HUDEP-2 (cell line): ENCODE measurements around the gene SLC12A8.

ENCODE experiments used
- DNase-seq, 76 experiments: peaks; one replicate each; lab custom pipeline; 2025; ENCODE audit not compliant: unreplicated experiment in 76 of 76; lab: John Stamatoyannopoulos, UW

Gene SLC12A8

DNA sequence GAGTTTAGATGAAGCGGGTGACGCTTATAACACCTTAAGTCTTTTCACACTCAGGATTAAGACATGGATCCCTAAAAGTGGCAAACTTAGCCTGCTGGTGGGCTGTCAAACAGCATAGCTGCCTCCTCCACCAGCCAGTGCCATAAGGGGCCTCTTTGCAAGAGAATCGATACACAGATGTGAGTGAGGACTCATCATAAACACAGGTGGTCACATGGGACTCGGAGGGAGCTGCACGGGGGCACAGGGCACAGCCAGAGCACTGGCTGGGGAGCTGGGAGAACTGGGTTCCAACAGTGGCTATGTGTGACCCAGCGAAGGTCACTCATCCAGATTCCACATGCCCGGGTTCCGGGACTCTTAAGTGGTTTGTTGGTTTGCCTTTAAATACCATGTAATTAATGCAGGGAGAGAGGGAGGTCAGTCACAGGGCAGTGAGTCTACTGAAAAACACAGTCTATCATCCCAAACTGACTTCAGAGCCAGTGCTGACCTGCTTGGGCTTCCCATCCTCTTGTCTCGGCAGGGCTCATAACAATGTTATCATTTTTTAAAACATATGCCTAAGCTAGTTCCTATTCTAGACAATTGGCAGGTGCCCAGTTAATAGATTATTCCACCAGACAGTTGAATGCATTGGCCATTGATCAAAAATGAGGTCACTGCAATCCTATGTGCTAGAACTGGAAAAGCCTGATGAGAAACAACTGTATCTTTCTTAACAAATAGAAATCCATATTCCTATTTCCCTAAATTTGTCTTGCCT is 51.8 kb downstream of the SLC12A8 start:
- DNase-seq = no peak

GRCh38 chr3:125157183-125157582 is 55.4 kb downstream of the SLC12A8 start:
- DNase-seq = no peak

GRCh38 chr3:125156456-125156855 is 56.1 kb downstream of the SLC12A8 start:
- DNase-seq = no peak

GRCh38 chr3:125154800-125155269 is 57.7 kb downstream of the SLC12A8 start:
- DNase-seq = no peak

DNA sequence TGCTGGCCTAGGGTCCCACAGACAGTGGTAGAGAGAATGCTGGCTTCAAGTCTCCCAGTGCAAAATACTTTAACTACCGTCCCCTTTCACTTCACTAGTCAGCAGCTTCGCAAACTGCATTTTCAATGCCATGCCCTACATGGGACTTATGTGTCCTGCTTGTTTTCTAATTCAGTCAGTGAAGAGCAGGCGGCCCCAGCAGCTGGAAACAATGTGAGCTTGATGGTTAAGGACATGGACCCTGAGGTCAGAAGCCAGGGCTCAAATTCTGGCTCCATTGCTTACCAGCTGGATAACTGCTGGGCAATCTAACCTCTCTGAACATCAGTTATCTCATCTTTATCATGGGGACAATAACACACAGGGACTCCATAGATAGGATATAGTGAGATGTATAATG is 58.4 kb downstream of the SLC12A8 start:
- DNase-seq = no peak

DNA sequence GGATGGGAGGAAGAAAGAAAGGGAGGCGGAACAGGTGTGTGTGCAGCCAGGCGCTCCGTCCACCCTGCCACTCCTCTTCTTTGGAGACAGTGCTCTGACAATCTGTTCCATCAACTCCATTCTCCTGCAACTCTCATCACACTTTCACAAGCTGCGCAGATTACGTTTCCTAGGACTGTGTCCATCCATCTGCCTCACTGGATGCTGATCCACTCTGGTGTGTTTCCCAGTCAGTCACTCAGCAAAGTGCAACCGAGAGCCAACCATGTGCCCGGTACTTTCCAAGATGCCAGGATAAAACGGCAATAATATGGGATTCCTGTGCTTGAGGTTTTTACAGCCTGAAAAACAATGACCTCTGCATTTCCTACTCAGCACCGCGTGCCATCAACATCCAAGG is 59.6 kb downstream of the SLC12A8 start:
- DNase-seq = no peak

GRCh38 chr3:125151916-125152315 is 60.6 kb downstream of the SLC12A8 start:
- no peak for DNase-seq

DNA sequence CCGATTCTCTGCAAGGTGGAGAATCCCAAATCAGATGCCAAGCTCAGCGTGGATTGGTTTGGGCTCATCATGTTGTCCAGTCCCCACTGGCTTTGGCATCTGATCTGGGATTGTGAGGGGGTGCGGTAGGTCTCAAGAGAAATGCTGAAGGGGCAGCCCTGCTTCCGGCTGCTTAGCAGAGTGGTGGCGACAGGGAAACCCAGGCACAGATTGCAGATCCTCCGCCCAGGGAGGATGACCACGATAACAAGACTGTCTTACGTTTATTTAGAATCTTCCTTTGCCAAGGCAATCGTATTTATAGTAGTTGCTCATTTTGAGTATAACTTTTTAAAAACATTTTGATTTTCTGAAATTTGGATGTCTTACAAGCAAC is 61.1 kb downstream of the SLC12A8 start:
- DNase-seq = no peak

GRCh38 chr3:125150525-125151441 is 61.8 kb downstream of the SLC12A8 start:
- peak in 59 of 76 experiments; percentile 1 to 75 (median 43) for DNase-seq

GRCh38 chr3:125149462-125149861 is 63.1 kb downstream of the SLC12A8 start:
- no peak for DNase-seq

DNA sequence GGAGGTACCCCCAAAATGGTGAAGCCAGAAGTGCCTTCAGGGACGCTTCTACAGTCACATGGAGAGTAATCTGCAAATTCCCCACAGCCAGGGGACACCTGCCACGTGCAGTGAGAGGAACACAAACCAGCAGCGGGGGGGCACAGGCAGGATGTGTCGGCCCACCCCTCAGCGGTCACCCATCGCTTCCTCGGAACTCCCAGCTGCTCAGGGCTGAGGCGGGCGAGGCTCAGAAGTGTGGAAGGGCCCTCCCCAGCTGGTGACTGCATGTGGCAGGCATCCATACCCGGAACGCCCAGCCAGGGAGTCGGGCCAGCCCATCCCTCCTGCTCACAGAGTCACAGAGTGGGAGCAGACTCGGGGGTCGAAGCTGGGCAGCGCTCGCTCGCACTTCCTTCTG is 63.7 kb downstream of the SLC12A8 start:
- DNase-seq = peak in 2 of 76 experiments; percentile 8 to 9

DNA sequence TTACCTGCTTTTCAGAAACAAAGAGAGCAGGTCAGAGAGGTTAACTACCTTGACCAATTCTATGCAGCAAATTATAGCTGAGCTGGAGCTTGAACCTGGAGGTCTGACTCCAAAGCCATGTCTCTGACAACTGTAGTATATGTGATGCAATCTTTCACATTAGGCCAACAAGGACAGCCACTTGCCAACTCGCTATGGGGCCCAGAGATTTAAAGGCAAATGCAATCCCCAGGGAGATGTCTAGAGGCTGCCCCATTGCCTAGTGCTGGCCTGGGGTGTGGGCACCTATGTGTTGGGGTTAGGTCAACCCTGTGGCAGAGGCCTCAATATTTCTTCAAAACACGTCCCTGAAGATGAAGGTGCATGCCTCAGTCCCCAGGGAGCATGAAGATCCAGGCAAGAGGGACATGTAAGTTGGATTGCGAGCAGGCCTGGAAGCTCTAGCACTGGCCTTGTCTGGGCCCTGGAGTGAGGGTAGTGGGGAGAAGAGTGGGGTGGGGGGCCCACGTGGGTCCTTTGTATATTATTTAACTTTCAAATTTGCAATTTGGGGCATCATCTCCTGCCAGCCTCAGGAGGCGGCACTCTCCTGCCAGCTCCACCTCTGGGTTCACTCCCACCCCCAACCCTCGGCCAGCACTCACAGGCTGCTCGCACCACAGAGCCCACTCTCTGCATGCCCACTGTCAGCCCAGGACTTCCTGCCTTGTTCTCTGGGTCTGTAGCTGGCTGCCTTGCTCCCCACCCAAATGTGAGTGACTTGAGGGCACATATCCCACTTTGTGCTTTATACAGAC is 64.3 kb downstream of the SLC12A8 start:
- DNase-seq = no peak

DNA sequence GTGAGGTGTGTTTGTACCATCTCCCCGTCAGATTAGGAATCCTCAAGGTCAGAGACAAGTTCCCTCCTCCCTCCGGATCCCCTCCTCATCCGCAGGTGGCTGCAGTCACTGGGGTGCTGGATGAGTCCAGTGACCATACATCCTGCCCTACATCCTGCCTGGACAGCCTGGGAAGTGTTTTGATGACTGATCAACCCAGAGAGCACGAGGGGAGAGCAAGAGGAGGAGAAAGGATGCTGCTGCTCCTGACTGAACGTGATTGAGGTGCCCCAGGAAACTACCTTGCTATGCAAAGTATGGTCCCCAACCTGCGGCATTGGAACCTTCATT is 65.1 kb downstream of the SLC12A8 start:
- no peak for DNase-seq

- no peak for DNase-seq
Observed at GRCh38 chr3:125146626-125147490, 65.7 kb downstream of the SLC12A8 start.

- DNase-seq = no peak
Observed at GRCh38 chr3:125145751-125146475, 66.6 kb downstream of the SLC12A8 start.

- DNase-seq = no peak
Observed at GRCh38 chr3:125144653-125145314, 67.8 kb downstream of the SLC12A8 start.

DNA sequence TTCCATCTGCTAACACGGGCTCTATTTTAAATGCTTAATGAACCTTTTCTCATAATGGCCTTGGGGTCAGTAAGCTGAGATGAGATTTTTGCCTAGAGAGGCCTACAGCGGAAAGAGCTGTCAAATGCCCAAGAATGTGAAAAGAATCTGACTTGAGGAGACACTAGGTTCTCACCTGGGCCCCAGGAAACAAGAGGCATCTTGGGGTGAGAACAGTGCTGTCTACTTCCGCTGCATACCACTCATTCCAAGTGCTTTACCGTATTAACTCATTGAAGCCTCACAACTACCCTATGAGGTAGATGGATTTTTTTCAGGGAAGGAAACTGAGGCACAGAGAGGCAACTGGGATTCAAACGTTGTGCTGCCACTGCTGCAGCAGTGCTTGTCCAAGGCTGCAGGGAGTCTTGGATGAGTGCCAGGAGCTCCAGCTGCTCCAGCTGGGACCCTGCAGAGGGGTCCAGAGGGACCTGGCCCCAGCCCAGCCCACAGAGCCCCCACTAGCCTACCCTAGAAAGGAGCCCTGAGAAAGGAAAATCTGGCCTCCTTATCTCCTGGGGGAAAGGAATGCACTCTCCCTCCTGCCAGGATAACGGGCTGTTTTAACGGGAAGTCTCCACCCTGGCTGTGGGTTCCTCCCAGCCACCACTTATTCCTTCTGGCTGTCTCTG is 68.4 kb downstream of the SLC12A8 start:
- DNase-seq = no peak

DNA sequence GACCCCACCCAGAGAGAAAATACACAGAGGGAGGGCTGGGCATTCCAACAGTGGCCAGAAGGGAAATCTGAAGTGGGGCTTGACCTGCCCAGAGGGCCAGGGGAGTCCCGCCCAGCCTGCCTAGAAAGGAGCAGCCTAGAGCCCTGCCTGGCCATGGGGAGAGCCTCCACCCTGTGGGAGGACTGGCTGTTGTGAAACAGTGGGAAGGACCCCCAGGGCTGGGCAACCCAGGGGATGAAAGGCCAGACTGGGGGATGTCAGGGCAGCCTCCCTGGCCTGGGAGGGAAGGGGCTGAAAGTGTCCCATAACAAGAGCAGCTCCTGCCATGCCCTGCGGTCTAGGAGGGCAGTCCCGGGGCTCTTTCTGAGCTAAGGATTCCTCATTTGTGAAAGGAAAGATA is 69.0 kb downstream of the SLC12A8 start:
- DNase-seq = no peak
